Stimulated activated naive CD8-positive, alpha-beta T cell treated with anti-CD3 and anti-CD28 coated beads, Interleukin-15, Interleukin-2, amounts not matched to agents 100 ng/mL and 50 ng/mL, for 24 hours (primary cell): Measurements from ENCODE around the gene CFAP157.

Experiments used
- H3K27ac Mint-ChIP-seq: one replicate; pipeline ENCODE4 v1.8.0; 2021; ENCODE audit warnings: mild to moderate bottlenecking, mixed read lengths
- H3K27me3 Mint-ChIP-seq: one replicate; pipeline ENCODE4 v1.8.0; 2021; ENCODE audit warnings: mixed read lengths
- H3K36me3 Mint-ChIP-seq: one replicate; pipeline ENCODE4 v1.8.0; 2021; ENCODE audit warnings: low read depth, mixed read lengths
- H3K4me1 Mint-ChIP-seq: one replicate; pipeline ENCODE4 v1.8.0; 2021; ENCODE audit warnings: low read depth, mixed read lengths
- H3K4me3 Mint-ChIP-seq: one replicate; pipeline ENCODE4 v1.8.0; 2021; ENCODE audit warnings: mild to moderate bottlenecking, mixed read lengths
- H3K9me3 Mint-ChIP-seq: one replicate; pipeline ENCODE4 v1.8.0; 2021; ENCODE audit warnings: mixed read lengths

The CFAP157 gene

GRCh38 chr9:127706836-127707241, at the start of gene CFAP157:
Gene CFAP157, plus strand, starts transcription at chr9:127706988. Its CDS starts 44 bp downstream, at chr9:127707032.
- H3K4me3 Mint-ChIP-seq: no peak within 1 kb of the TSS
- no peaks in the 10 kb centered on the region for H3K9me3 Mint-ChIP-seq
- H3K27me3 Mint-ChIP-seq: no peaks in the 10 kb centered on the region
- H3K4me1 Mint-ChIP-seq: peaks cover 24% of the 10 kb centered on the region
- H3K27ac Mint-ChIP-seq: no peak within 1 kb of the TSS
- H3K36me3 Mint-ChIP-seq: no peaks in the 10 kb centered on the region

GRCh38 chr9:127658428-127658827, 48.4 kb upstream of the CFAP157 start:
- Mint-ChIP-seq H3K4me3 (no peak overlapping the region), H3K27ac (no peak overlapping the region), H3K36me3 (no peaks in the 10 kb centered on the region), H3K9me3 (no peaks in the 10 kb centered on the region), H3K27me3 (no peaks in the 10 kb centered on the region), H3K4me1 (no peaks in the 10 kb centered on the region)

- H3K36me3 Mint-ChIP-seq: no peaks in the 10 kb centered on the region
- H3K27me3 Mint-ChIP-seq: no peaks in the 10 kb centered on the region
- H3K27ac Mint-ChIP-seq: no peak overlapping the region
- H3K4me3 Mint-ChIP-seq: no peak overlapping the region
- H3K9me3 Mint-ChIP-seq: no peaks in the 10 kb centered on the region
- H3K4me1 Mint-ChIP-seq: no peaks in the 10 kb centered on the region
Observed at GRCh38 chr9:127660886-127661741, 45.7 kb upstream of the CFAP157 start.

- Mint-ChIP-seq H3K4me3 (no peak overlapping the region), H3K27me3 (no peaks in the 10 kb centered on the region), H3K36me3 (no peaks in the 10 kb centered on the region), H3K27ac (no peak overlapping the region), H3K9me3 (no peaks in the 10 kb centered on the region), H3K4me1 (no peaks in the 10 kb centered on the region)
Observed at GRCh38 chr9:127662617-127663016, 44.2 kb upstream of the CFAP157 start.

- no peaks in the 10 kb centered on the region for H3K4me1 Mint-ChIP-seq
Observed at GRCh38 chr9:127664324-127664677, 42.5 kb upstream of the CFAP157 start.

GRCh38 chr9:127664678-127665507, 41.9 kb upstream of the CFAP157 start:
- H3K4me1 Mint-ChIP-seq: no peaks in the 10 kb centered on the region
- H3K36me3 Mint-ChIP-seq: no peaks in the 10 kb centered on the region
- H3K4me3 Mint-ChIP-seq: no peak overlapping the region
- no peaks in the 10 kb centered on the region for H3K9me3 Mint-ChIP-seq
- H3K27me3 Mint-ChIP-seq: no peaks in the 10 kb centered on the region
- H3K27ac Mint-ChIP-seq: no peak overlapping the region

More at GRCh38 chr9:127664324-127664677, 42.5 kb upstream of the CFAP157 start:
- Mint-ChIP-seq H3K36me3 (no peaks in the 10 kb centered on the region), H3K4me3 (no peak overlapping the region), H3K27me3 (no peaks in the 10 kb centered on the region), H3K9me3 (no peaks in the 10 kb centered on the region), H3K27ac (no peak overlapping the region)

GRCh38 chr9:127667127-127667844, 39.5 kb upstream of the CFAP157 start:
- H3K27ac Mint-ChIP-seq: no peak overlapping the region
- H3K36me3 Mint-ChIP-seq: no peaks in the 10 kb centered on the region
- no peaks in the 10 kb centered on the region for H3K4me1 Mint-ChIP-seq
- H3K9me3 Mint-ChIP-seq: no peaks in the 10 kb centered on the region
- H3K27me3 Mint-ChIP-seq: no peaks in the 10 kb centered on the region
- H3K4me3 Mint-ChIP-seq: no peak overlapping the region

- Mint-ChIP-seq H3K27ac (no peak overlapping the region), H3K4me3 (no peak overlapping the region), H3K4me1 (no peaks in the 10 kb centered on the region), H3K36me3 (no peaks in the 10 kb centered on the region), H3K9me3 (no peaks in the 10 kb centered on the region), H3K27me3 (no peaks in the 10 kb centered on the region)
Observed at GRCh38 chr9:127667906-127668305, 38.9 kb upstream of the CFAP157 start.

GRCh38 chr9:127673234-127673633, 33.6 kb upstream of the CFAP157 start:
- H3K27me3 Mint-ChIP-seq: no peaks in the 10 kb centered on the region
- no peaks in the 10 kb centered on the region for H3K9me3 Mint-ChIP-seq
- no peak overlapping the region for H3K27ac Mint-ChIP-seq
- H3K4me3 Mint-ChIP-seq: no peak overlapping the region
- no peaks in the 10 kb centered on the region for H3K36me3 Mint-ChIP-seq
- no peaks in the 10 kb centered on the region for H3K4me1 Mint-ChIP-seq

GRCh38 chr9:127676638-127677037, 30.1 kb upstream of the CFAP157 start:
- no peak overlapping the region for H3K27ac Mint-ChIP-seq
- H3K27me3 Mint-ChIP-seq: no peaks in the 10 kb centered on the region
- H3K4me3 Mint-ChIP-seq: no peak overlapping the region
- no peaks in the 10 kb centered on the region for H3K9me3 Mint-ChIP-seq
- H3K36me3 Mint-ChIP-seq: no peaks in the 10 kb centered on the region
- H3K4me1 Mint-ChIP-seq: no peaks in the 10 kb centered on the region

- H3K4me1 Mint-ChIP-seq: no peaks in the 10 kb centered on the region
Observed at GRCh38 chr9:127679506-127679905, 27.3 kb upstream of the CFAP157 start.

GRCh38 chr9:127680226-127680625, 26.6 kb upstream of the CFAP157 start:
- Mint-ChIP-seq H3K27me3 (no peaks in the 10 kb centered on the region), H3K4me1 (no peaks in the 10 kb centered on the region), H3K9me3 (no peaks in the 10 kb centered on the region), H3K4me3 (no peak overlapping the region), H3K36me3 (no peaks in the 10 kb centered on the region), H3K27ac (no peak overlapping the region)

More at GRCh38 chr9:127679506-127679905, 27.3 kb upstream of the CFAP157 start:
- Mint-ChIP-seq H3K4me3 (no peak overlapping the region), H3K9me3 (no peaks in the 10 kb centered on the region), H3K27me3 (no peaks in the 10 kb centered on the region), H3K27ac (no peak overlapping the region), H3K36me3 (no peaks in the 10 kb centered on the region)

GRCh38 chr9:127680846-127681245, 25.9 kb upstream of the CFAP157 start:
- H3K9me3 Mint-ChIP-seq: no peaks in the 10 kb centered on the region
- no peaks in the 10 kb centered on the region for H3K36me3 Mint-ChIP-seq
- no peak overlapping the region for H3K4me3 Mint-ChIP-seq
- H3K27me3 Mint-ChIP-seq: no peaks in the 10 kb centered on the region
- H3K27ac Mint-ChIP-seq: no peak overlapping the region
- H3K4me1 Mint-ChIP-seq: no peaks in the 10 kb centered on the region

- no peaks in the 10 kb centered on the region for H3K9me3 Mint-ChIP-seq
Observed at GRCh38 chr9:127682351-127683136, 24.2 kb upstream of the CFAP157 start.

More at GRCh38 chr9:127682351-127683136, 24.2 kb upstream of the CFAP157 start:
- Mint-ChIP-seq H3K4me3 (no peak overlapping the region), H3K4me1 (no peaks in the 10 kb centered on the region), H3K27me3 (no peaks in the 10 kb centered on the region), H3K36me3 (no peaks in the 10 kb centered on the region), H3K27ac (no peak overlapping the region)
